Ovary (tissue), 3 donors: ENCODE measurements around the gene ZNF514.

Experiments used
- CTCF ChIP-seq, 3 donors: fragments of 450-650 bp in 2 of 3; fragments of 200-600 bp in 1 of 3; IDR thresholded peaks; one replicate each; pipeline versions ENCODE4 v1.5.1 to v1.8.0; 2016 to 2022; ENCODE audit warnings: antibody characterized with exemption in 3 of 3, mild to moderate bottlenecking in 1 of 3
- EP300 ChIP-seq: sonication (generic); formaldehyde crosslinking; IDR thresholded peaks from one replicate; pipeline ENCODE4 v1.6.1; 2017; ENCODE audit warnings: antibody characterized with exemption
- POLR2A ChIP-seq: fragments of 450-650 bp; IDR thresholded peaks from one replicate; pipeline ENCODE4 v1.6.1; 2017; ENCODE audit warnings: antibody characterized with exemption, mild to moderate bottlenecking, moderate library complexity
- donor health status: DM: no; HTN: no; CAD: no.

- no peak for TF ChIP-seq CTCF (IDR thresholded peaks at IDR 0.05)
- TF ChIP-seq POLR2A = no peak
- no peak for TF ChIP-seq EP300
Observed at GRCh38 chr2:95206096-95206495, 46.4 kb upstream of the ZNF514 start.
